ENCODE measurements around the gene SERINC4.
"Not testable (repeated sequence)": the region's sequence is repeated elsewhere in the genome, so short reads cannot be mapped to it uniquely, and the experiment has no call there.

Gene SERINC4

GRCh38 chr15:43748376-43748775 lies 51.6 kb downstream of the SERINC4 start:
- no peak for DNase-seq

GRCh38 chr15:43746903-43747309 lies 53.1 kb downstream of the SERINC4 start:
- DNase-seq, result not testable (repeated sequence)

DNA sequence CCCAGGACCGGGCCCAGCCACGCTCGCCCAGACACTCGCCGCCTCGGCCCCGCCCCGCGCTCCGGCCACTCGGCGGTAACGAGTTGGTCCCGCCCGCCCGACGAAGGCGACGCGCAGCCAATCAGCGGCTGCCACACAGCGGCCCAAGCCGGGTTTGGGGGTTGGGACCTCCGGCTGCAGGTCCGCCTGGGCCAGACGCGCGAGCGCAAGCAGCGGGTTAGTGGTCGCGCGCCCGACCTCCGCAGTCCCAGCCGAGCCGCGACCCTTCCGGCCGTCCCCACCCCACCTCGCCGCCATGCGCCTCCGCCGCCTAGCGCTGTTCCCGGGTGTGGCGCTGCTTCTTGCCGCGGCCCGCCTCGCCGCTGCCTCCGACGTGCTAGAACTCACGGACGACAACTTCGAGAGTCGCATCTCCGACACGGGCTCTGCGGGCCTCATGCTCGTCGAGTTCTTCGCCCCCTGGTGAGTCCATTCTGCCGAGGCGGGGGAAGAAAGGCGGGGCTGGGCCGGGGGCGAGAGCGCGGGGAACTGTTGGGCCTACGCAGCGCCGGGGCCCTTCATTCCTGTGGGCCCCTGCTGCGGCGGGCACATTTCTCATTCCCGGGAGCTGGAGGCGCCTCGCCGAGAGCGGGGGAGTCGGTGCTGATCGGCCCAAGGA lies 53.6 kb downstream of the SERINC4 start, which contains the start of gene PDIA3:
TSS of gene PDIA3 (plus strand) at position 194 of the 658 bp plus-strand sequence. CDS start at position 296, 102 bp downstream.
- peak; percentile 13 for DNase-seq
